SKM-1 treated with dmso at 0.1 percent for 144 hours (cell line): Measurements from ENCODE around the gene KRT35.

Experiments
- DNase-seq: peaks from one replicate; lab custom pipeline; 2025; ENCODE audit not compliant: unreplicated experiment; lab: John Stamatoyannopoulos, UW

Gene KRT35

DNA sequence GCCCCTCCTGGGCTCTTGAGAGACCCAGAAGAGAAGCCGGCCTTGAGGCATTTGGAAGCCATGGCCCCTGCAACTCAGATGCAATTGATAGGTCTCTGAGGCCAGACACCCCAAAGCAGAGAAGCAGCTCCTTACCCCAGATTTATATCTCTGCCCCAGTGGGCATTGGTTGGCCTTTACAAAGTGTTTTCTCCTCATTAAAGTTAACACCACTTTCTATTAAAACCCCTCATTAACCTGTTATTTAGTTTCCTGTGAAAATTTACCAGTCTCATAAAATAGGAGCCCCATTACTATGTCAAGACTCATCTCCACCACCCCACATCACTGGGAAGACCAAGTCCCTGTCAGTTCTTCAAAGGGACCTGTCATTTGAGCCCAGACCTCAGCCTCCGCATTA lies at the start of gene KRT35:
Gene KRT35 (minus strand): TSS at position 116 of the 400 bp plus-strand sequence. CDS start 54 bp downstream, at position 62.
- DNase-seq, result no peak

GRCh38 chr17:41530062-41531048 lies 49.4 kb upstream of the KRT35 start:
- DNase-seq, result no peak

- no peak for DNase-seq
These were observed 48.6 kb upstream of the KRT35 start for GRCh38 chr17:41529491-41529915.

DNA sequence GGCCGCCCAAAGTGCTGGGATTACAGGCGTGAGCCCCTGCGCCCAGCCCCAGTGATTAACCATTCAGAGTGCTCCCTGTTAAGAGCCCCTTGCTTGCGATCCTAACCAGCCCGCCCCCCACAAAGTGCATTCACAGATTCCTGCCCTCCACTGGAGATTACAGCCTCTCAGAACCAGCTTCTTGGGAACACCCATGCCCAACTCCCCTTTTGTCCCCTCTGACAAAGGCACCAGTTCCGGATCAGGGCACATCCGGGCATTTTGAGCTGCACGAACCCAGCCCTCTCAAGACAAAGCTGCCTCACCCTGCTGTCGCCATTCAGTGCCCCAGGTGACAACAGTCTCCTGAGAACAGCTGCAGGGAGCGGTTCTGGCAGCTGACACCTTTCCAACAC lies 48.0 kb upstream of the KRT35 start:
- no peak for DNase-seq

DNA sequence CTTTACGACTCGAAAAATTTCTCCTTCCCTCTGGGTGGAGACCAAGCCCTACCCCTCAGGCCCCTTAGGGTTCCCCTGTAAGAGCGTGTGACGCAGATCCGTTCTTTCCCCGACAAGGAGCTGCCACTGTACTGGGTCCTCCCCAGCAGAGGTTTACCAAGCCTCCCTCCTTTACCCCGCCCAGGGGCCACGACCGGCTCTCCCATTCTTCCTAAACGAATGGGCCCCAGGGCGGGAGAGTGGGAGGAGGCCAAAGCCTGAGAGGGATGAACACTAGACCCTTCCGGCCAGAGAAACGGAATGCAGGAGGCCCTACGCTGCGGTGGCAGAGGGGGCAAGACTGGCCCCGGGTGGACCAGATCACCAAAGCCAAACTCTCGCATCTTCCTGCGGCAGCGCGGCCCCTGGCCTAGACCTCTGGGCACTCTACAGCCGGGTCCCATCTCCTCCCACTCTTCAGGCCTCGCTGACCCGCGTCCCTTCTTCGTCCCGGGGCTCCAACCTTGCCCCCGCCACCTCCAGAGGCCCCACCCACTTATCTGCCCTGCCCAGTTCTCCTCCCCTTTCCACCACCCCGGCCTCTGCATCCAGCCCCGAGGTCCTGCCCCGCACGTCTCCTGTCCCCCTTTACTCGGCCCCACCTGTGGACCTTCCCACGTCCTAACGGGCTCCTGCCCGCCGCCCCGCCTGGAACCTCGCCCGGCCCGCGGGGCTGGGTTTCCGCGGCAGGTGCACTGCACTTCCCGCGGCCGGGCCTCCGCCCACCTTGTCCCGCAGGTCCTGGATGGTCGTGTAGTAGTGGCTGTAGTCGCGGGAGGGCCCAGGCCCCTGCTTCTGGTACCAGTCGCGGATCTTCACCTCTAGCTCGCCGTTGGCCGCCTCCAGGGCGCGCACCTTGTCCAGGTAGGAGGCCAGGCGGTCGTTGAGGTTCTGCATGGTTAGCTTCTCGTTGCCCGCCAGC lies 46.4 kb upstream of the KRT35 start:
- no peak for DNase-seq

DNA sequence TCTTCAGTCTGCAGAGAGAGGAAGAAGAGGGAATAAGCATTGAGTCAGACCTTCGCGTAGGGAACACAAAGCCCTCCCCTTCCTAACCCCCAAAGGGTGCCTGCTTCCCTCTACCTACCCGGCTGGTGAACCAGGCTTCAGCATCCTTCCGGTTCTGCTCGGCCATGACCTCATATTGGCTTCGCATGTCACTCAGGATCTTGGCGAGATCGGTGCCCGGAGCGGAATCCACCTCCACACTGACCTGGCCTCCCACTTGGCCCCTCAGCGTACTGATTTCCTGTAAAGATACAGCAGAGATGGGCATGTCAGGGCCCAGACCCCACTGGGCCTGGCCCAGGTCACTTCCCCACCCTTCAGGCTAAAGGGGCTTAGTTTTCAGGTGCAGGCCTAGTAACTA lies 43.3 kb upstream of the KRT35 start:
- no peak for DNase-seq

DNA sequence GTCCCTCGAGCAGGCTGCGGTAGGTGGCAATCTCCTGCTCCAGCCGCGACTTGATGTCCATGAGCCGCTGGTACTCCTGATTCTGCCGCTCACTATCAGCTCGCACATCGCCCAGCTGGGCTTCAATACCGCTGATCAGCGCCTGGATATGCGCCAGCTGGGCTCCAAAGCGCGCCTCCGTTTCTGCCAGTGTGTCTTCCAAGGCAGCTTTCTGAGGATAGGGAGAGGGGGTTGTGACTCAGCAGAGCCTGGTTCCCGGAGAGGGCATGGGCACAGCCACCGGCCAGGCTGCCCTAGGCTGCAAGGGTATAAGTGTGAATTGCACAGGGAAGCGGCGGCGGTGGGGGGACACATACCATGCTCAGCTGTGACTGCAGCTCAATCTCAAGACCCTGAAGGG lies 42.8 kb upstream of the KRT35 start:
- DNase-seq, result no peak

DNA sequence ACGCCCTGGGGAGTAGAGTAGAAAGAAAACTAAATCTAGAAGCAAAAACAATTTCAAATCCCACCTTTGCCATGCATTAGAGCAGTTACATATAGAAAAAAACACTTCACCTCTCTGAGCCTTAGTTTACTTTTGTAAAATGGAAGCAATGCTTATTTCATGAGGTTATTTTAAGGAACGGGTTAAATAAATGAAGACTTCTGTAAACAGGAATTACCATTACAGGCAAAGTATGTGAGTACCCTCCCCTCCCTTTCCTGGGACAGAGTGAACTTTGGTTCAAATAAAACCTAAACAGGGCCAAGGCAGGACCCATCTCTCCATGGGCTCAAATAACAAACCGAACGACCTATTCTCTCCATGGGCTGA lies 42.3 kb upstream of the KRT35 start:
- no peak for DNase-seq

DNA sequence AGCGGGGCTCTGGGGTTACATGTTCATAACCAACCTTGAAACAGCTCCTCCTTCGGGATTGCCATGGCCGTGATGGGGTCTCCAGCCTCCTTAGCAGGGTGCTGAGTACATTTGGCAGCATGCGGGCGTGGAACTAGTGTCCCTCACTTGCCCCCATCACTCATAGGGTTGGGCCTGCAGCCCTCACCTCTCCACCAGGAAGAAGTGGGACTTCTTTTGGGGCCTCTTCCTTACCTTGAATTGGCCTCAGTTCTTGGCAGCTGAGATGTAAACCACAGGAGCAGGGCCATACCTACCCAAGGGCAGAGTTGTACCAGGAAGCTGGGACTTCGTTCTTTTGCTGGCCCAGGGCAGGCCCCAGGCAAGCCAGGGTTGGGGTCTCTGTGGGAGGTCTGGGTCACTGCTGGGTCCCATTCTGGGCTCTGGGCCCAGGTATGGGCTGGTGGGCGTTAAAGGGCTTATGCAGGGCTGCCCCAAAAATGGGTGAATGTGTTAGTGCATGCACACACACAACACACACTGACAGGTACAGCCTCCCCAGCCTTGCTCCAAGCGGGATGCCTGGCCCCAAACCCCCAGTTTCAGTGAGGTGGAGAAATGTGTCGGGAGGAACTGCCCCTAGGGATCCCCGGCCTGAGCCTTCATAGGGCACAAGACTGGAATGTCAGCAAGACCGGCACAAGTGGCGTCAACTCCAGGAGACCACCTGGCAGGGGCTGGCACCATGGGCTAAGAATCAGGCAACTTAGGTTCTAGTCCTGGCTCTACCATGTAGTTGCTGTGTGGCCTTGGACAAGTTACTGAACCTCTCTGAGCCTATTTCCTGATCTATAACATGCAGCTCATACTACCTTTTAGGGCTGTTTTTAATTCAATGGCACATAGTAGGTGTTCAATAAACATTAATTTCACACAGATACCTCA lies 41.6 kb upstream of the KRT35 start:
- DNase-seq, result no peak

- no peak for DNase-seq
These were observed 40.8 kb upstream of the KRT35 start for GRCh38 chr17:41521574-41522261.

DNA sequence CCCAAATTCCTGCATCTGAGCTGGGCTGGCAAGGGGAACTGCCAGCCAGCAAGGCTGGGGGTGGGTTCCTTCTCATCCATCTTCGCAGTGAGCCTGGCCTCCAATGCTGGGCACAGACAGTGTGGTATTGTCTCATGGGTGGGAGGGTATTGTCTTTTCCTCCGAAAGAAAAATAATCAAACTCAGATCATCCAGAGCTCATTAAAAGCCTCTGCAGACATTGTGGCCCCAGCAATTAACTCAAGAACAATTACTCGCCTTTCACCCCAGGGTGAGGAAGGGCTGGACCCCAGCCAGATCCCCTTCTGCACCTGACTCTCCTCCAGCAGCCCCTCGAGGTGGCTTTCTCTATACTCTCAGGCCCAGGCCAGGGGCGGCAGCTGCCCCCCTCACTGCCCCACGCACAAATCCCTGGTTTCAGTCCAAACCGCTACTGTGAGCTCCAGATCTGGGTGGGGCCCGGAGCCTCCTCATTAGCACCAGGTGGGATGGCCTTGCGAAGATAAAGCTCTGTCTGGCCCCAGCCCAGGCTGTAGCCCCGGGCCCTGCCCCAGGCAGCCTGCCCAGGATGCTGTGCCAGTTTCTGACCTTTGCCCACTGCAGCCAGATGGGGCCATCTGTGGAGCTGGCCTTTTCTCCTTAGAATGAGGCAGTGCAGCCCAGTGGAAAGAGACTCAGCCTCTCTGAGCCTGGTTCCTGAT lies 40.0 kb upstream of the KRT35 start:
- no peak for DNase-seq

- no peak for DNase-seq
These were observed 38.7 kb upstream of the KRT35 start for GRCh38 chr17:41519501-41520224.

DNA sequence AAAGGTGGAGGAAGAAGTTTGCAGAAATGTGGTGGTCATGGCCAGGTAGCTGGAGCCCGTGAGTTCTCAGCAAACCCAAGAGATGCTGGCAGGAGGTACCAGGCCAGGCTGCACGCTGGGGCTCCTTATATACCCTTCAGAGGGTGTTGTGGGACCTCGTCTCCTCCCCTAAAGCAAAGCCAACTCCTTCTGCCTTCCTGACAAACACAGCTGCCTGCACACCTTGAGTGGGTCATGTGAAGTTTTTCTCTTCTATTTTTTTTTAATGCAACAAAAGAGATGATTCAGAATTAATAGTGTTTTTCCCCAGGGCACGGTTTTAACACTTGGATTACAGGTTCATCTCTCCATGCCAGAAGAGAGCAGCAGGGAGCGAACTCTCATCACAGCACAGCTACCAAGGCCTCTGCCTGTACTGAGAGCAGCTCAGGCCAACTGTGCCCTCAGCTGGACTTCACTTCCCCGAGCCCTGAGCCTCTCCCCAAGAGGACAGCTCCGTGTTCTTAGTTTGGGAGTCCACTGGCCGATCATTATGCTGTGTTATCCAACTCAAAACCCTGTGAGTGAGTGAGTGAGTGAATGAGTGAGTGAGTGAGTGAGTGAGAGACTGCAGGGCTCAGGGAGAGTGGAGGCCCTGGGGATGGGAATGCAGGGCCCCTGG lies 38.0 kb upstream of the KRT35 start, which contains the start of gene KRT15:
Gene KRT15 (minus strand): TSS at position 102 of the 661 bp plus-strand sequence. CDS start 63 bp downstream, at position 39.
- no peak for DNase-seq

- no peak for DNase-seq
These were observed 37.1 kb upstream of the KRT35 start for GRCh38 chr17:41518031-41518430.

- DNase-seq, result no peak
These were observed 35.9 kb upstream of the KRT35 start for GRCh38 chr17:41516830-41517283.

DNA sequence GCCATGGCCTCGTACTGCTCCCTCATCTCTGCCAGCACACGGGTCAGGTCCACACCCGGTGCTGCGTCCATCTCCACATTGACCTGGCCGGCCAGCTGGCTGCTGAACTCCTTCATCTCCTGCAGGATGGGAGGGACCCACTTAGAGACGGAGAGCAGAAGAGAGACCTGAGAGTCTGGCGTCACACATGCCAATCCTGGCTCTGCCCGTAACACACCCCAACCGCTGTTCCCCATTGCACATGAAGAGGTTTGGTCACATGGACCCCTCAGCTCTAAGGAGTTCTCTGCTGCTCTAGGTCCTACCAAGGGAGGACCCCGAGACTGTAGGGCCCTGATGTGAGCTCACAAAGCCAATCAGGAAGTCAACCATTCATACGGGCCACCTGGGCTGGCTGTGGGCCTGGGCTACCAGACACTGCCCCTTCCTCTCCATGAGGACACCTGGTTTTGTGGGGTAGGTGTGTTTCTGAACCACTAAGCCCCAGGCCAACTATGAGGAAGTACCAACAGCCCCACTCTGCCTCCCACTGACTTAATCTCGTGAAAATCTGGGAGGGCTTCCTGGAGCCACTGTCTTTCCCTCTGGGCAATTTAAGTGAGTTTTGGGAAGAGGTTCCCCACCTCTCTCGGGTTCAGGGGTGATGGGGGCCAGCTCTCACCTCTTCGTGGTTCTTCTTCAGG lies 35.3 kb upstream of the KRT35 start:
- no peak for DNase-seq

- no peak for DNase-seq
These were observed 32.2 kb upstream of the KRT35 start for GRCh38 chr17:41513168-41513547.
